Measurements from ENCODE around the gene CHRM1.
A peak's percentile ranks its signal among the peaks of the same experiment; 100 is the strongest.

Gene CHRM1

GRCh38 chr11:62880231-62880802, 40.8 kb downstream of the CHRM1 start:
- DNase-seq: peak; percentile 36
- Mint-ChIP-seq H3K27me3 (ENCODE audit: low read depth, poor library complexity) (no peaks in the 10 kb centered on the region), H3K4me3 (peak overlapping the region; percentile 100), H3K4me1 (peaks cover 60% of the 10 kb centered on the region), H3K9me3 (no peaks in the 10 kb centered on the region), H3K36me3 (ENCODE audit: low read depth) (peaks cover 57% of the 10 kb centered on the region), H3K27ac (peak overlapping the region; percentile 100)
- TF ChIP-seq, protein P1, sequence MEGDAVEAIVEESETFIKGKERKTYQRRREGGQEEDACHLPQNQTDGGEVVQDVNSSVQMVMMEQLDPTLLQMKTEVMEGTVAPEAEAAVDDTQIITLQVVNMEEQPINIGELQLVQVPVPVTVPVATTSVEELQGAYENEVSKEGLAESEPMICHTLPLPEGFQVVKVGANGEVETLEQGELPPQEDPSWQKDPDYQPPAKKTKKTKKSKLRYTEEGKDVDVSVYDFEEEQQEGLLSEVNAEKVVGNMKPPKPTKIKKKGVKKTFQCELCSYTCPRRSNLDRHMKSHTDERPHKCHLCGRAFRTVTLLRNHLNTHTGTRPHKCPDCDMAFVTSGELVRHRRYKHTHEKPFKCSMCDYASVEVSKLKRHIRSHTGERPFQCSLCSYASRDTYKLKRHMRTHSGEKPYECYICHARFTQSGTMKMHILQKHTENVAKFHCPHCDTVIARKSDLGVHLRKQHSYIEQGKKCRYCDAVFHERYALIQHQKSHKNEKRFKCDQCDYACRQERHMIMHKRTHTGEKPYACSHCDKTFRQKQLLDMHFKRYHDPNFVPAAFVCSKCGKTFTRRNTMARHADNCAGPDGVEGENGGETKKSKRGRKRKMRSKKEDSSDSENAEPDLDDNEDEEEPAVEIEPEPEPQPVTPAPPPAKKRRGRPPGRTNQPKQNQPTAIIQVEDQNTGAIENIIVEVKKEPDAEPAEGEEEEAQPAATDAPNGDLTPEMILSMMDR (IDR thresholded peaks at IDR 0.05): no peak

- H3K4me3 Mint-ChIP-seq: peak overlapping the region; percentile 100
- H3K27me3 Mint-ChIP-seq (ENCODE audit: low read depth, poor library complexity): no peaks in the 10 kb centered on the region
- peak overlapping the region; percentile 100 for H3K27ac Mint-ChIP-seq
- DNase-seq: no peak
- TF ChIP-seq, protein P1 (IDR thresholded peaks at IDR 0.05): no peak
- no peaks in the 10 kb centered on the region for H3K9me3 Mint-ChIP-seq
- peaks cover 58% of the 10 kb centered on the region for H3K36me3 Mint-ChIP-seq (ENCODE audit: low read depth)
- H3K4me1 Mint-ChIP-seq: peaks cover 53% of the 10 kb centered on the region
These were observed 41.8 kb downstream of the CHRM1 start for GRCh38 chr11:62879235-62879978.

- Mint-ChIP-seq H3K4me3 (no peak overlapping the region), H3K4me1 (peaks cover 26% of the 10 kb centered on the region), H3K27ac (no peak overlapping the region), H3K36me3 (ENCODE audit: low read depth) (peaks cover 39% of the 10 kb centered on the region), H3K27me3 (ENCODE audit: low read depth, poor library complexity) (no peaks in the 10 kb centered on the region), H3K9me3 (no peaks in the 10 kb centered on the region)
- DNase-seq: no peak
- TF ChIP-seq, protein P1 (IDR thresholded peaks at IDR 0.05): no peak
These were observed 44.5 kb downstream of the CHRM1 start for GRCh38 chr11:62876712-62877111.

DNA sequence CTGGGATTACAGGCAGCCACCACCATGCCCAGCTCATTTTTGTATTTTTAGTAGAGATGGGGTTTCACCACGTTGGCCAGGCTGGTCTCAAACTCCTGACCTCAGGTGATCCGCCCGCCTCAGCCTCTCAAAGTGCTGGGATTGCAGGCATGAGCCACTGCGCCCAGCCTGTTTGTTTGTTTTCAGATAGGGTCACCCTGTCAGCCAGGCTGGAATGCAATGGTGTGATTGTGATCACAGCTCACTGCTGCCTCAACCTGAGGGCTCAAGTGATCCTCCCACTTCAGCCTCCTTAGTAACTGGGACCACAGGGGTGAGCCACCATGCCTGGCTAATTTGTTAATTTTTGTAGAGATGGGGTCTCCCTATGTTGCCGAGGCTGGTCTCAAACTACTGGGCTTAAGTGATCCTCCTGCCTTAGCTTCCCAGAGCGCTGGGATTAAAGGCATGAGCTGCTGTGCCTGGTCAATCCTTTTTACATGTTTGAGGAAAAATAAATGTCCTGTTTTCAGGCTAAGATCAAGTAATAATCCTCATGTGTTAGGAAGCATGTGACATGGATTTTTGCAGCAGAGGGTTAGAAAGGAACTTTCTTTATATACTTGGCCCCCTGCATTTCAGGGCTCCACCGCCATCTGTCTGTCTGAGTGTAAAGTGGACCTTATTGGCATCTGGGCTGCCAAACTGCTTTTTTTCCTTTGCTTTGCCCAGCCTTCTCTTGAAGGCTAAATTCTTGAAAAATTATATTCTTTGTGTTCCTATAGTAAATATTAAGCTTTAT, 45.3 kb downstream of the CHRM1 start:
- no peaks in the 10 kb centered on the region for H3K27me3 Mint-ChIP-seq (ENCODE audit: low read depth, poor library complexity)
- TF ChIP-seq, protein P1 (IDR thresholded peaks at IDR 0.05): no peak
- H3K36me3 Mint-ChIP-seq (ENCODE audit: low read depth): peaks cover 42% of the 10 kb centered on the region
- H3K4me1 Mint-ChIP-seq: peaks cover 24% of the 10 kb centered on the region
- H3K4me3 Mint-ChIP-seq: no peak overlapping the region
- H3K27ac Mint-ChIP-seq: peak overlapping the region; percentile 72
- no peak for DNase-seq
- H3K9me3 Mint-ChIP-seq: no peaks in the 10 kb centered on the region

DNA sequence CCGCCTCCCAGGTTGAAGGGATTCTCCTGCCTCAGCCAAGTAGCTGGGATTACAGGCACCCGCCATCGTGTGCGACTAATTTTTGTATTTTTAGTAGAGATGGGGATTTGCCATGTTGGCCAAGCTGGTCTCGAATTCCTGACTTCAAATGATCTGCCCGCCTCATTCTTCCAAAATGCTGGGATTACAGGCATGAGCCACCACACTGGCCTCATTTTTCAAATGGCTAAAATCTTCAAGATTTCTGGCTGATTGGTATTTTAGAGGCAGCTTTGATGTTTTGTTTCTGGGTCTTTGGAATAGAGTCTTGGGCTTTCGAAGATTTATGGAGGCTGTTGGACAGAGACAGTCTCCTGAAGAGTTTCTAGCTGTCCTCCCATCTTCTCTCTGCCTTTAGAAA, 46.3 kb downstream of the CHRM1 start:
- Mint-ChIP-seq H3K4me3 (no peak overlapping the region), H3K4me1 (peaks cover 13% of the 10 kb centered on the region), H3K27me3 (ENCODE audit: low read depth, poor library complexity) (no peaks in the 10 kb centered on the region), H3K9me3 (no peaks in the 10 kb centered on the region), H3K36me3 (ENCODE audit: low read depth) (peaks cover 46% of the 10 kb centered on the region), H3K27ac (peak overlapping the region; percentile 92)
- TF ChIP-seq, protein P1 (IDR thresholded peaks at IDR 0.05): no peak
- DNase-seq: no peak

Measured in nephron progenitor cell (in vitro differentiated cells).